K562 (cell line): Measurements from ENCODE around the gene PHF21A. TPM values are rescaled to one million over a fixed set of nuclear protein-coding genes. Genes with fewer than 3 reads are reported as not detected.

ENCODE experiments used
- ARID4B ChIP-seq: sonication (generic); formaldehyde crosslinking; IDR thresholded peaks from 2 replicates; pipeline ENCODE4 v1.8.0; 2022; ENCODE audit warnings: mild to moderate bottlenecking, missing genetic modification reagents
- BRCA1 ChIP-seq, 2 experiments: fragments of 450-650 bp in 1 of 2; sonication (generic) in 1 of 2; formaldehyde crosslinking in 1 of 2; IDR thresholded peaks; 2 replicates each; pipeline versions ENCODE4 v1.5.0 to v1.6.1; 2017 to 2020; ENCODE audit warnings: mild to moderate bottlenecking in 1 of 2, missing genetic modification reagents in 1 of 2
- C11orf30 ChIP-seq: fragments of 450-650 bp; IDR thresholded peaks from 2 replicates; pipeline ENCODE4 v1.6.1; 2016; ENCODE audit warnings: low read depth, mild to moderate bottlenecking
- CC2D1A ChIP-seq: fragments of 450-650 bp; IDR thresholded peaks from 2 replicates; pipeline ENCODE4 v1.6.1; 2017; ENCODE audit warnings: mild to moderate bottlenecking
- HDAC3 ChIP-seq: fragments of 450-650 bp; IDR thresholded peaks from 2 replicates; pipeline ENCODE4 v1.6.1; 2018; ENCODE audit warnings: borderline replicate concordance, mild to moderate bottlenecking, moderate library complexity; ENCODE audit not compliant: partially characterized antibody
- L3MBTL2 ChIP-seq: fragments of 450-650 bp; IDR thresholded peaks from 2 replicates; pipeline ENCODE4 v1.6.1; 2016; ENCODE audit warnings: mild to moderate bottlenecking, moderate library complexity
- NEUROD1 ChIP-seq: fragments of 150-350 bp; IDR thresholded peaks from 2 replicates; pipeline ENCODE4 v1.6.1; 2014; ENCODE audit warnings: borderline replicate concordance, low read length, low read depth; ENCODE audit not compliant: partially characterized antibody
- SAFB2 ChIP-seq: fragments of 200-400 bp; formaldehyde crosslinking; IDR thresholded peaks from 2 replicates; pipeline ENCODE4 v1.6.1; 2018; ENCODE audit warnings: borderline replicate concordance, low read length, low read depth, moderate library complexity; ENCODE audit not compliant: severe bottlenecking
- SRF ChIP-seq, 2 experiments: fragments of 250-450, 450-650 bp in 1 of 2; sonication (Bioruptor Pico) in 1 of 2; sonication (generic) in 1 of 2; formaldehyde crosslinking; IDR thresholded peaks; 2 replicates each; pipeline versions ENCODE4 v1.5.0 to v1.5.1; 2020 to 2022; ENCODE audit warnings: mild to moderate bottlenecking in 1 of 2, missing genetic modification reagents in 1 of 2
- TCF7L2 ChIP-seq: fragments of 150-350 bp; IDR thresholded peaks from 2 replicates; pipeline ENCODE4 v1.6.1; 2016; ENCODE audit warnings: low read depth, mild to moderate bottlenecking, low read length, moderate library complexity
- THAP12 ChIP-seq: fragments of 250-450 bp; sonication (Bioruptor Pico); IDR thresholded peaks from 2 replicates; pipeline ENCODE4 v1.9.0; 2021; ENCODE audit warnings: mild to moderate bottlenecking, inconsistent platforms
- ZBTB2 ChIP-seq: fragments of 450-650 bp; IDR thresholded peaks from 2 replicates; pipeline ENCODE4 v1.6.1; 2016; ENCODE audit warnings: antibody characterized with exemption
- ZNF589 ChIP-seq: fragments of 200-800 bp; sonication (Bioruptor generic); IDR thresholded peaks from 2 replicates; pipeline ENCODE4 v1.6.1; 2016; ENCODE audit warnings: low read depth, missing genetic modification characterization, missing compliant biosample characterization
- polyA plus RNA-seq, 8 experiments: library from polyadenylated mRNA; depleted of rRNA in 4 of 8; stranded (reverse) in 5 of 8; unstranded in 3 of 8; fragments of >200 nt; fragmentation: Nextera tagmentation in 2 of 8; fragmentation: Illumina TruSeq in 1 of 8; extraction: Ambion mirVana in 2 of 8; extraction: Trizol in 1 of 8; gene quantifications; 2 replicates each; pipeline versions ENCODE4 v1.2.1 to v1.2.3, GENCODE V29; 2011 to 2014; ENCODE audit warnings: inconsistent platforms in 1 of 8, missing spikeins in 1 of 8
- total RNA-seq, 7 experiments: library from RNA; depleted of rRNA in 6 of 7; stranded (reverse); fragments of >200 nt in 6 of 7; fragmentation: Illumina TruSeq in 2 of 7; extraction: Trizol in 2 of 7; gene quantifications; 2 replicates each; pipeline versions ENCODE4 v1.2.1 to v1.2.3, GENCODE V29; 2011 to 2021; ENCODE audit warnings: low replicate concordance in 1 of 7

PHF21A gene
- total and polyA plus RNA-seq, 9 of the 15 experiments (the other 6 are each of a cell fraction or from before 2014, with no cell fraction given), result 1.5 to 32.4 (median 10.7) TPM

- no peak for TF ChIP-seq THAP12
- peak; percentile 97 for TF ChIP-seq ZBTB2
- TF ChIP-seq NEUROD1, result peak; percentile 44
- TF ChIP-seq ARID4B, result peak; percentile 94; the same call in 1 of the 2 replicates
- TF ChIP-seq C11orf30, result peak; percentile 86
- peak; percentile 92 for TF ChIP-seq ZNF589 (CRISPR knock-in tag)
- no peak for TF ChIP-seq TCF7L2
- TF ChIP-seq BRCA1 (IDR thresholded peaks at IDR 0.05), result no peak
- TF ChIP-seq BRCA1 (CRISPR knock-in tag; IDR thresholded peaks at IDR 0.05), result no peak
- TF ChIP-seq HDAC3, result no peak
- TF ChIP-seq L3MBTL2, result peak; percentile 86
- no peak for TF ChIP-seq SAFB2
- no peak; a peak in 1 of 4 replicates for TF ChIP-seq SRF (CRISPR knock-in tag; IDR thresholded peaks at IDR 0.05)
- TF ChIP-seq CC2D1A, result no peak
Observed at GRCh38 chr11:45917623-45918330, 203.5 kb downstream of the PHF21A start, which contains the start of gene PEX16 (continued).
